Fibroblast of pulmonary artery (primary cell): ENCODE measurements around the gene TBCE.

Experiments
- DNase-seq: peaks from one replicate; pipeline ENCODE4 v3.0.0-alpha.2; 2010; ENCODE audit warnings: low read depth
- H3K4me3 ChIP-seq: replicated peaks from 2 replicates; pipeline ENCODE4 v1.5.1; 2011; ENCODE audit warnings: low read depth, mild to moderate bottlenecking, control low read depth, low read length, moderate library complexity
- TF ChIP-seq, protein P1 (sequence below): IDR thresholded peaks from 2 replicates; pipeline ENCODE4 v1.5.1; 2011; ENCODE audit warnings: mild to moderate bottlenecking, control low read depth, low read length, inconsistent platforms; ENCODE audit errors: missing control alignments

The TBCE gene

DNA sequence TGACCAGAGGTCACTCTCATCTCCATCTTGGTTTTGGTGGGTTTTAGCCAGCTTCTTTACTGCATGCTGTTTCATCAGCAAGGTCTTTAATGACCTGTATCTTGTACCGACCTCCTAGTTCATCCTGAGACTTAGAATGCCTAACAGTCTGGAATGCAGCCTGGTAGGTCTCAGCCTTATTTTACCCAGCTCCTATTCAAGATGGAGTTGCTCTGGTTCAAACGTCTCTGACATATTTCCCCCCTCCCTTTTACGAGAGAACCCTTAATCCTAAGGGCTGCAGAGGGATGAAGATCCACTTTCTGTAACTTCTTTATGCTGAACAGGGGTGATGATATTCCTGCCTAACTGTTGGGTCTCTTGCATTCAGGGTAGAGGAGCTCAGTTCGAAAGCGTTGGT lies 43.2 kb downstream of the TBCE start:
- TF ChIP-seq, protein P1, sequence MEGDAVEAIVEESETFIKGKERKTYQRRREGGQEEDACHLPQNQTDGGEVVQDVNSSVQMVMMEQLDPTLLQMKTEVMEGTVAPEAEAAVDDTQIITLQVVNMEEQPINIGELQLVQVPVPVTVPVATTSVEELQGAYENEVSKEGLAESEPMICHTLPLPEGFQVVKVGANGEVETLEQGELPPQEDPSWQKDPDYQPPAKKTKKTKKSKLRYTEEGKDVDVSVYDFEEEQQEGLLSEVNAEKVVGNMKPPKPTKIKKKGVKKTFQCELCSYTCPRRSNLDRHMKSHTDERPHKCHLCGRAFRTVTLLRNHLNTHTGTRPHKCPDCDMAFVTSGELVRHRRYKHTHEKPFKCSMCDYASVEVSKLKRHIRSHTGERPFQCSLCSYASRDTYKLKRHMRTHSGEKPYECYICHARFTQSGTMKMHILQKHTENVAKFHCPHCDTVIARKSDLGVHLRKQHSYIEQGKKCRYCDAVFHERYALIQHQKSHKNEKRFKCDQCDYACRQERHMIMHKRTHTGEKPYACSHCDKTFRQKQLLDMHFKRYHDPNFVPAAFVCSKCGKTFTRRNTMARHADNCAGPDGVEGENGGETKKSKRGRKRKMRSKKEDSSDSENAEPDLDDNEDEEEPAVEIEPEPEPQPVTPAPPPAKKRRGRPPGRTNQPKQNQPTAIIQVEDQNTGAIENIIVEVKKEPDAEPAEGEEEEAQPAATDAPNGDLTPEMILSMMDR: no peak
- no peak overlapping the region for H3K4me3 ChIP-seq
- DNase-seq: no peak

DNA sequence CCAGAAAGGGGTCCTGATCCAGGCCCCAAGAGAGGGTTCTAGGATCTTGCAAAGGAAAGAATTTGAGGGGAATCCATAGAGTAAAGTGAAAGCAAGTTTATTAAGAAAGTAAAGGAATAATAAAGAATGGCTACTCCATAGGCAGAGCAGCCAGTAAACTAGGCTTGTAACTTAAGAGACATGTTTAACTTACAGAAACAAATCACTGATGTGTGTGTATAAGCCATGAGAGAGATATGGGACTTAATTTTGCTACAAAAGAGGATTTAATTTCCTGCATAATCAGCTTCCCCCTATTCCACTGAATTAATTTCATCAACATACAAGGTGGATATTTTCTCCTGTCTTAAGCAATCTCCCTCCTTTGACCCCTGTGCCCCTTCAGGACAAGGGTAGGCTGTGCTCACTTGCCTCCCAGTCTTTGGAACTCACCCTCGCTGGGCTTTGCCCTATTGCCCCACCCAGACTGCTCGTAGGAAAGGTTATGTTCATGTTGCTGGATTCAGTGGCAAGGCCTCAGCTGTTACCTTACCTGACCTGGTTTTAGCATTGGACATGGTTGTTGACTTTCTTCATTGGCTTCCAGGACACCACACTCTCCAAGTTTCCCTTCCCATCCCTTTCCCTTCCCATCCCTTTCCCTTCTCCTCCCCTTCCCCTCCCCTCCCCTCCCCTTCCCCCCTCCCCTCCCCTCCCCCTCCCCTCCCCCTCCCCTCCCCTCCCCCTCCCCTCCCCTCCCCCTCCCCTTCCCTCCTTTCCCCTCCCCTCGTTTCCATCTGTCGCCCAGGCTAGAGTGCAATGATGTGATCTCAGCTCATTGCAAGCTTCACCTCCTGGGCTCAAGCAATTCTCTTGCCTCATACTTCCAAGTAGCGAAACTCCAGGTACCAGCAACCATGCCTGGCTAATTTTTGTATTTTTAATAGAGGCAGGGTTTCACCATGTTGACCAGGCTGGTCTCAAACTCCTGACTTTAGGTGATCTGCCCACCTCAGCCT lies 44.6 kb downstream of the TBCE start:
- TF ChIP-seq, protein P1: no peak
- no peak for DNase-seq
- H3K4me3 ChIP-seq: no peak overlapping the region

GRCh38 chr1:235415008-235415904 lies 48.0 kb downstream of the TBCE start:
- TF ChIP-seq, protein P1: peak; percentile 81
- no peak overlapping the region for H3K4me3 ChIP-seq
- peak; percentile 87 for DNase-seq

- H3K4me3 ChIP-seq: no peak overlapping the region
- TF ChIP-seq, protein P1: no peak
- peak; percentile 41 for DNase-seq
Measured at GRCh38 chr1:235416662-235417049, 49.4 kb downstream of the TBCE start.

DNA sequence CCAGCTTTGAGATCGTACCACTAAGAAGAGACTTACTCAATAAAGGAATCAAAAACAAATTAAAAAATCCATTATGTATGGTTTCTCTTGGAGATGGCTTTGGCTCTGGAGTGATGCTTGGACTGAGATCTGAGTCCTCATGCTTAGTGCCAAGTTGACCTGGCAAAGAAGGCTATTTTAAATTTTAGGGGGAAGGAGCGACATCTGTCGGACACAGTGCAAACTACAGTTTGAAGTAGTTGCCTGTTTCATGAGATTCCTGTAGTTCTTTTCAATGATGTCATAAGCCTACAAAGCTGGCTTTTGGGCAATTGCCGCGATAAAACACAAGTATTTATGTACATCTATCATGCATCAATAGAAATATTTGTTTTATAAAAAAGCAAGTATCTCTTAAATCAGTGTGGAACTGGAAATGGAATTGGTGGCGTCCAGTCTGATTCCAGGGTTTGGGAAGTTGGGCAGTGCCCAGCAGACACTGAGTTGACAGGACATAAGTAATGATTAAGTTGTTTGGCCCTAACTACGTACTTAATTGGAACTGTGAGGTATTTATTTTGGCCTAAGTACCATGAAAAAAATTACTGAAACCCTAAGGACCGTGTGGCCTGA lies 50.0 kb downstream of the TBCE start:
- H3K4me3 ChIP-seq: no peak overlapping the region
- TF ChIP-seq, protein P1: peak; percentile 87

GRCh38 chr1:235421751-235422150 lies 54.5 kb downstream of the TBCE start:
- TF ChIP-seq, protein P1: no peak

More for the DNA sequence above, 50.0 kb downstream of the TBCE start:
- DNase-seq: peak; percentile 91

More at GRCh38 chr1:235421751-235422150, 54.5 kb downstream of the TBCE start:
- H3K4me3 ChIP-seq: no peak overlapping the region
- no peak for DNase-seq
